Activated CD4-positive, alpha-beta T cell treated with anti-CD3 and anti-CD28 coated beads, Interleukin-2, amount 50 U/mL, for 48 hours (primary cell): Measurements from ENCODE around the gene TASOR2.

Source experiments
- DNase-seq, 2 experiments: peaks; one replicate each; pipeline ENCODE4 v3.0.0-alpha.2; 2020

The TASOR2 gene

GRCh38 chr10:5688587-5688986, 3.9 kb downstream of the TASOR2 start:
- DNase-seq = no peak

DNA sequence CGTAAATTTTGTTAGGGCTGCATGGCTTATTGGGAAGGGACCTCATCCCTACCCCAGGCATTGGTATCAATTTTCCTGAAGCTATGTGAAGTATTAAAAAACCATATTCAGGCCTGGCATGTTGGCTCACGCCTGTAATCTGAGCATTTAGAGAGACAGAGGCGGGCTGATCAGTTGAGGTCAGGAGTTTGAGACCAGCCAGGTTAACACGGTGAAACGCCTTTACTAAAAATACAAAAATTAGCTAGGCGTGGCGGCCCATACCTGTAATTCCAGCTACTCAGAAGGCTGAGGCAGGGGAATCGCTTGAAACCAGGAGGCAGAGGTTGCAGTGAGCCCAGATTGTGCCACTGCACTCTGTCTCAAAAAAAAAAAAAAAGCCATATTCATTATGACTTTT, 7.1 kb downstream of the TASOR2 start:
- DNase-seq = no peak

DNA sequence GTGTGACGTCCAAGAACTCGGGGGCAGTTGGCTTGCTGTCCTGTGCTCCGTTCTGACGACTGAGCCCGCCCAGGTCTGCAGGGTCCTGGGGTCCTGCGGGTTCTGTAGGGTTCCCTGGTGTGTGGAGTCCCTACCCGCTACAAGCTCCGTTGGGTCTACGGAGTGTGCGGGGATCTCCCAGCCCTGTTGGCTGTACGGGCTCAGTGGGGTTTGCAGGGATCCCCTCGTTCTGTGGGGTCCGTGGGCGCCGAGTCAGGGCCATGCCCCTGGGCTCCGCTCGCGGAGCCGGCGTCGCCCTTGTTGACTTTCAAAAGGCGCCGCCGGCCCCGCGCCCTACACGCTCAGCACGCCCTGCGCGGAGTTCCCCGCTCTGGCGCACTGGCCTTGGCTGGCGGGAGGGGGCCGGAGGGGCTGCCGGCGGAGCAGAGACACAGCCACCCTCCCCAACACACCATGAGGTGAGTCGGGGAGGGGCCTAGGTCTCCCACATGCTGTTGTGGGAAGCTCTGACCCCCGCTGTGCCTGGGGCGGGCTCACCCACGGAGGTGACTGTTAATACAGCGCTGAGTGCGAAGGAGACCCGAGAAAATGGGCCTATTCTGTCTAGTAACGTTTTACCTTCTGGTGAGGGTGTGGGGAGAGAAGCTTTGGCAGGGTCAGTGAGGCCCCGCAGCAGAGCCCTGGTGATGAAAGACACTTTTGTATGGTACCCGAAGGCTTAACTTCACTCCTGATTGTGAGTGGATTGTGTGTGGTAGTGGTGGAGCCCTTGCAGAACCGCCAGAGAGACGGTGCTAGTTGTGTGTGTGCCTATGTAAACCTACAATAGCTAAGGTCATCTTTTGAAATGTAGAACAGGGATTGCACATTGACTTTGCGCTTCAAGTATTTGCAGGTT, 8.1 kb downstream of the TASOR2 start:
- DNase-seq = peak; percentile 54 to 62

DNA sequence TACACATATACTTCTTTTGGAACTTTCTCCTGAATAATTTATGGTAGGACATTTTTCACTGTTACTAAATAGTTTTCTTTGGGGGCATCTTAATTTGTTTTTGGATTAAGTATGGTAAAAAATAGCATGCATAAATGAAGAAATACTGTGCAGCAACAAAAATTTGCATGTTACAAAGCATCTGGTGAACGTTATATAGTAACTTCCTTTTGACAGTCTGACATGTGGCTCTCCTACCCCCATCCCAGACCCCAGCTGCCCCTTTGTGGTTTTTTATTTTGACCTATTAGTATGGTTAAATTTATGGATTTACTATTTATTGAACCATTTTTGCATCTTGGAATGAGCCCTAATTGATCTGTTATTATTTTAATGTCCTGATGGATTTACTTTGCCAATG, 9.9 kb downstream of the TASOR2 start:
- DNase-seq = no peak

DNA sequence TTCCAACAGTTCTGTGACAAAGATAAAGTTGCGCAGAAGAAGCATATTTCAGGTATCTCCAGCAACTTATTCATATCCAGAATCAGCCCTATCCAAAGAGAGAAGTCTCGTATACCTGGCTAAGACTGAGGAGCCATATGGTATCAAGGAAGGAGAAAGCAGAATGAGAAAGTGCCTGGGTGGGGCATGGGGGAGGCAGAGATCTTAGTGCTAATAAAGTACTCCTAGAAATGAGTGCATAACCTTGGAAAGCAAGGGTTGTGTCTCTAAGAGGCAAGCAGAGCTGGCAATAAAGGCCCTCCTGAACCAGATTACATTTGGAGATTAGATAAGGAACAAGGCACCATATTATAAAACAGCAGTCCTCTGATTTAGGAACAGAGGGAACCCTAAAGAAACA, 12.7 kb downstream of the TASOR2 start:
- DNase-seq = no peak

GRCh38 chr10:5698062-5698461, 13.4 kb downstream of the TASOR2 start:
- DNase-seq = no peak

DNA sequence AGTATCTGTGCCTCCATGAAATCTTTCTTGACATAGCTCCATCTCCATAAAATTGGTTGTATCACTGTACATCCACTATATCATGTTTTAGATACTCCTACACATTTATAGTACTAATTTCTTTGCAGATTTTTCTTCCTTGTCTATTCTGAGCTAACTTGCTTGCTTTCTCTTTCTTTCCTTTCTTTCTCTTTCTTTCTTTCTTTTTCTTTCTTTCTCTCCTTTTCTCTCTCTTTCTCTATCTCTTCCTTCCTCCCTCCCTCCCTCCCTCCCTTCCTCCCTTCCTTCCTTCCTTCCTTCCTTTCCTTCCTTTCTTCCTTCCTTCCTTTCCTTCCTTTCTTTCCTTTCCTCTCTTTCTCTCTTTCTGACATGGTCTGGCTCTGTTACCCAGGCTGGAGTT, 23.7 kb downstream of the TASOR2 start:
- DNase-seq = no peak

- no peak for DNase-seq
Observed at GRCh38 chr10:5709865-5710264, 25.2 kb downstream of the TASOR2 start.

DNA sequence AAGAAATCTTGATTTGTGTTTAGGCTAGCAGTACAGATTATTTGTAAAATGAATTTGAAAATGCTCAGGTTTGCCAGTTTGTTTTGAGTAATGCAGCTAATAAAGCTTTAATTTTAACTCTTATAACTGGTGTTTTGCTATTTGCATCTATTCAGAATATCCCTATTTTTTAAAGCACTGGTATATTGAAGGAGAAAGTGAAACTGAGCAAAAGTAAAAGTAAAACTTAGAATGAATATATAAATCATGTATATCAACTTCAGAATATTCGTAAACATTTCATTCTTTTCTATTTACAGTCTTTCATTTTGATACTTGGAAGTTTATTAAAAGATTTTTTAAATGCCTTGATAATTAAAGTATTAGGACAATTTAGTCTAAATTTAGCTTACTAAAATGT, 26.2 kb downstream of the TASOR2 start:
- DNase-seq = no peak

- no peak for DNase-seq
Observed at GRCh38 chr10:5711642-5712041, 27.0 kb downstream of the TASOR2 start.

DNA sequence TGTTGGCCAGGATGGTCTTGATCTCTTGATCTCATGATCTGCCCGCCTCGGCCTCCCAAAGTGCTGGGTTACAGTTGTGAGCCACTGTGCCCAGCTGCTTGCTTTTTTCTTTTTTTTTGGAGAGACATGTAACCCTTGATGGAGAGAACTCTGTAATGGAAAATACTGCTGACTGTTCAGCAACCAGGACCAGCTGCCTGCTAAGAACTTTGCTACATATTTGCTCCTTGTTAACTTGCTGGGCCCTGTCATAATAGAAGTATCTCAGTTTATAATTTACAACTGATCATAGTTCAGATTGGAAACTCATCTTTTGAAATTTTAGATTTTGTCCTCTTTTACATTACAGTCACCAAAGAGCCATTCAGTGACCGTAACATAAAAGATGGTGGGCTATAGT, 34.9 kb downstream of the TASOR2 start:
- no peak for DNase-seq

GRCh38 chr10:5720182-5720581, 35.5 kb downstream of the TASOR2 start:
- DNase-seq = no peak

DNA sequence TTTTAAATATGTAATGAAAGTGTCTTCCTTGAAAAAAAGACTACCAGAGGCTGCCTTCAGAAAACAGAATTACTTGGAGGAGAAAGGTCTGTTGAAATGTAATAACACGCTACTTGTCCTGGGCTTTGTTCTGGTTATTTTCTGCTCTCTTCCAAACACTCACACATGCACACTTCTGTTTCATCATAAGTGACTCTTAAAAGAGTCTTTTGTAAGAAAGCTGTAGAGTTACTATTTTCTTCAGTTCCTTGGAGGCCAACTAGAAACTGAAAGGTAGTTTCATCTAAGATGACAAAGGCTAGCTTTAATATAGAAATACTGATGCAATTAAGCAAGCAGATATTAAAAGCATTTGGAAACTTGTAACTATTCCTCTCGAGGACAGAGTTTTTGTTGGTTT, 39.1 kb downstream of the TASOR2 start:
- no peak for DNase-seq

- DNase-seq = no peak
Observed at GRCh38 chr10:5730766-5731165, 46.1 kb downstream of the TASOR2 start.

DNA sequence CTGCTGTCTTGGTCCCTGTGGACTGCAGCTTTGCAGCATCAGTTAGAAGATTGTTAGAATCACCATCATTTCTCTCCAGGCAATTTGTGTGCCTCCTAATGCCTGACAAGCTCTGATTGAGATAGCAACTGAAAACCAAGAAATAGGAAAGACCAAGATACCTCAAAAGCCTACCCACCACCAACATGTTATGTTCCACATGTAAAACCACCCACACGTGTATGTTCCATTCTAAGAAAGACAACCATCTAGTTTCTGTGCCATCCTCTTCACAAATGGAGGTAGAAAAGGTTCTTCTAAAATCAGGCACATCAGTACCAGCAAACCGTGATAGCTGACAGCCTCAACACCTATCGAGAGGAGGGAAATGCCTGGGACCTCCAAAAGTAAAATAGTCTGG, 46.9 kb downstream of the TASOR2 start:
- no peak for DNase-seq

GRCh38 chr10:5732141-5732540, 47.5 kb downstream of the TASOR2 start:
- no peak for DNase-seq
